ENCODE data around the gene TREML2. TPM values are rescaled to one million over a fixed set of nuclear protein-coding genes. Genes with fewer than 3 reads are reported as not detected.

The TREML2 gene
- total RNA-seq, 1 donor from 2014 or later = not detected

- Histone ChIP-seq H3K36me3 (no peaks in the 10 kb centered on the region), H3K27me3 (no peaks in the 10 kb centered on the region), H3K4me1 (no peaks in the 10 kb centered on the region), H3K9me3 (no peaks in the 10 kb centered on the region), H3K4me3 (no peak overlapping the region), H3K27ac (no peak overlapping the region)
- no peak for DNase-seq (ENCODE audit: extremely low spot score in 2 of 2)
- intact Hi-C loops (cut with DNase I) = no loop called here
- TF ChIP-seq POLR2AphosphoS5 (IDR thresholded peaks at IDR 0.05; ENCODE audit: insufficient read depth in 1 of 2, low read depth in 1 of 2) (no peak), CTCF (IDR thresholded peaks at IDR 0.05) (no peak), POLR2A (IDR thresholded peaks at IDR 0.05) (no peak)
Measured at GRCh38 chr6:41164551-41165120, 36.3 kb downstream of the TREML2 start.

GRCh38 chr6:41163419-41163717 is 37.6 kb downstream of the TREML2 start:
- TF ChIP-seq CTCF (IDR thresholded peaks at IDR 0.05) = no peak
- TF ChIP-seq POLR2A (IDR thresholded peaks at IDR 0.05) = no peak
- no peak for TF ChIP-seq POLR2AphosphoS5 (IDR thresholded peaks at IDR 0.05; ENCODE audit: insufficient read depth in 1 of 2, low read depth in 1 of 2)

DNA sequence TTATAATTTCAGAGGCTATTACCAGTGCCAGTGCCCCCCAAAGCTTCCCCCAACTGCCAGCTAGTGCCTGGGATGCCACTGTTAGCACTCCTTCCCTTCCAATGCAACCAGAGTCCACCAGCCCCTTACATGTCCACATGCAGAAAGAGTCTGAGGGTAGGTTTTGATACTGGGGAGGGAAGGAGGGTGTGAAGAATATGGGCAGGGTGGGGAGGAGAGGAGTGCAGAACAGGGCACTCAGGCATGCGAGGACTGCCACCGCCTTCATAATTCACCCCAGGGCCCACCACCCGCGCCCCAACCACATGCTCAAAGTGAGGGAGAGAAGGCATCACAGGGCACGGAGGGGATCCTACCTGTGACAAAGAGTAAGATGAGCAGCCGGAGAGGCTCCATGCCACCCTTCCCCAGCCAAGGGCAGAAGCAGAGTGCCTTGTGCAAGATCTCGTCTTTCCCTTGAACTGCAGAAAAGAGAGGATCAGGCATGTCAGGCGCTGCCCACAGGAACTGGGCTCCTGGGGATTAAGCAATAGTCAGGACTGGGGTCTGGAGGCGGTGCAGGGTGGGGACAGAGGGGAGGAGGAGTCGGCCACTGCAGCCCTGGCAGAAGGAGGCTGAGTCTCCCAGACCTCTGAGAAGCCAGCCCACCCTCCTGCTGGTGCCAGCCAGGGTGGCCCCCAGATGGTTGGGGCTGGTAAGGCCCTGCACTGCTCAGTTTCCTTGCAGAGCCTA is 38.1 kb downstream of the TREML2 start, which contains the start of gene TREM2:
TSS of gene TREM2 (minus strand) at position 430 of the 732 bp plus-strand sequence. CDS start at position 396, 34 bp downstream.
- Histone ChIP-seq H3K36me3 (no peaks in the 10 kb centered on the region), H3K9me3 (no peaks in the 10 kb centered on the region), H3K27me3 (no peaks in the 10 kb centered on the region), H3K27ac (no peak within 1 kb of the TSS), H3K4me1 (no peaks in the 10 kb centered on the region), H3K4me3 (no peak within 1 kb of the TSS)
- no peak for TF ChIP-seq POLR2AphosphoS5 (IDR thresholded peaks at IDR 0.05; ENCODE audit: insufficient read depth in 1 of 2, low read depth in 1 of 2)
- no peak for TF ChIP-seq POLR2A (IDR thresholded peaks at IDR 0.05)
- TF ChIP-seq CTCF (IDR thresholded peaks at IDR 0.05) = no peak
- intact Hi-C loops (cut with DNase I) = no loop called here
- peak in 1 of 2 donors; percentile 70 for DNase-seq (ENCODE audit: extremely low spot score in 2 of 2)

More at GRCh38 chr6:41163419-41163717, 37.6 kb downstream of the TREML2 start:
- H3K36me3 ChIP-seq = no peaks in the 10 kb centered on the region
- no peak overlapping the region for H3K4me3 ChIP-seq
- no peak for DNase-seq (ENCODE audit: extremely low spot score in 2 of 2)
- H3K27ac ChIP-seq = no peak overlapping the region
- no peaks in the 10 kb centered on the region for H3K4me1 ChIP-seq
- no peaks in the 10 kb centered on the region for H3K9me3 ChIP-seq
- H3K27me3 ChIP-seq = no peaks in the 10 kb centered on the region
- intact Hi-C loops (cut with DNase I) = no loop called here

DNA sequence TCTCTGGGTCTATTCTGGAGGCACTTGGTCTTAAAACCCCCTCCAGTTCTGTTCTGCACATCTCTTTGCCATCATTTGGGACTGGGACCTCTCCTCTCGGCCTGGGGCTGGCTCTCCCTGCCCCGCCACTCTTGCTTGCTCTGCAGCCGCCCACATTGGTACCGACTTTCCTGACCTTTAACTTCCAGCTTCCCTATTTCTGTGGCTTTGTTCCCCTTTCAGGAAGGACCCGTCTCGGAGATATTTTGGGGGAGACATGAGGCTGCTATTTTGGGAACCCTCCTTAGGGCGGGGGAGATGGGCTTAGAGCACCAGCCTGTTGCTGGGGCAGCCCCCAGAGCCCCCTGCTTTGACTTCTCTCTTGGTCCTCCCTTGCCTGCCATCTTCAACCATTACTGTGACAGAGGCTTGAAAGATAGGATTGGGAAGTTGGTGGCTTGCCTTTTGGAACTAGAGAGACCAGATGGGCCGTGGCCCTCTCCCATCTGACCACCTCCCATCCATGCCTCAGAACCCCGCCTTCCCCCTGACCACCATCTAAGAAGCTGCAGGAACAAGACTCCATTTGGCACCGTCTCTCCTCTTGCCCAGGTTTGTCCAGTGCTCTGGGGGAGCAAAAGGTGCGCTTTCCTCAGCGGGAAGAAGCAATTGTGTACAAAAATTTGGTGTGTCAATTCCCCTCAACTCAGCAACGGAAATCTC is 38.9 kb downstream of the TREML2 start:
- no peak overlapping the region for H3K27ac ChIP-seq
- DNase-seq (ENCODE audit: extremely low spot score in 2 of 2) = peak in 1 of 2 donors; percentile 70
- no peaks in the 10 kb centered on the region for H3K9me3 ChIP-seq
- intact Hi-C loops (cut with DNase I) = no loop called here
- H3K4me3 ChIP-seq = no peak overlapping the region
- TF ChIP-seq POLR2A (IDR thresholded peaks at IDR 0.05) = no peak
- no peak for TF ChIP-seq POLR2AphosphoS5 (IDR thresholded peaks at IDR 0.05; ENCODE audit: insufficient read depth in 1 of 2, low read depth in 1 of 2)
- TF ChIP-seq CTCF (IDR thresholded peaks at IDR 0.05) = no peak
- no peaks in the 10 kb centered on the region for H3K27me3 ChIP-seq
- no peaks in the 10 kb centered on the region for H3K4me1 ChIP-seq
- H3K36me3 ChIP-seq = no peaks in the 10 kb centered on the region

Data from vagina (tissue), 2 donors.